Bronchial epithelial cell (primary cell): ENCODE results near the gene CSNK1G1. TPM values are rescaled to one million over a fixed set of nuclear protein-coding genes. Genes with fewer than 3 reads are reported as not detected.
"Not testable (repeated sequence)": the region's sequence is repeated elsewhere in the genome, so short reads cannot be mapped to it uniquely, and the experiment has no call there.

Experiments
- DNase-seq: peaks from one replicate; pipeline ENCODE4 v3.0.0-alpha.2; 2010; ENCODE audit warnings: low read depth
- FAIRE-seq: peaks from 2 replicates; lab custom pipeline; 2011; peaks lifted over from hg19 to GRCh38; lab: Jason Lieb, UNC
- H3K27me3 ChIP-seq: 2 replicates; pipeline ENCODE4 v1.5.1; 2011; ENCODE audit warnings: low read length; ENCODE audit not compliant: control insufficient read depth, insufficient read depth
- H3K36me3 ChIP-seq: 2 replicates; pipeline ENCODE4 v1.5.1; 2011; ENCODE audit warnings: low read length; ENCODE audit not compliant: control insufficient read depth, insufficient read depth
- H3K4me3 ChIP-seq: 2 replicates; pipeline ENCODE4 v1.5.1; 2011; ENCODE audit warnings: mild to moderate bottlenecking, low read depth, low read length, control low read depth
- total RNA-seq: library from RNA; depleted of rRNA; stranded (reverse); fragments of >200 nt; gene quantifications from 2 replicates; pipeline ENCODE4 v1.2.1, GENCODE V29; 2014
- TF ChIP-seq, protein P1 (sequence below): IDR thresholded peaks from 2 replicates; pipeline ENCODE4 v1.5.1; 2011; ENCODE audit warnings: mild to moderate bottlenecking, moderate library complexity, low read length, control low read depth, inconsistent platforms; ENCODE audit not compliant: insufficient read depth, severe bottlenecking

Gene CSNK1G1
- total RNA-seq, 1 donor from 2014 or later, result 26.3 TPM

DNA sequence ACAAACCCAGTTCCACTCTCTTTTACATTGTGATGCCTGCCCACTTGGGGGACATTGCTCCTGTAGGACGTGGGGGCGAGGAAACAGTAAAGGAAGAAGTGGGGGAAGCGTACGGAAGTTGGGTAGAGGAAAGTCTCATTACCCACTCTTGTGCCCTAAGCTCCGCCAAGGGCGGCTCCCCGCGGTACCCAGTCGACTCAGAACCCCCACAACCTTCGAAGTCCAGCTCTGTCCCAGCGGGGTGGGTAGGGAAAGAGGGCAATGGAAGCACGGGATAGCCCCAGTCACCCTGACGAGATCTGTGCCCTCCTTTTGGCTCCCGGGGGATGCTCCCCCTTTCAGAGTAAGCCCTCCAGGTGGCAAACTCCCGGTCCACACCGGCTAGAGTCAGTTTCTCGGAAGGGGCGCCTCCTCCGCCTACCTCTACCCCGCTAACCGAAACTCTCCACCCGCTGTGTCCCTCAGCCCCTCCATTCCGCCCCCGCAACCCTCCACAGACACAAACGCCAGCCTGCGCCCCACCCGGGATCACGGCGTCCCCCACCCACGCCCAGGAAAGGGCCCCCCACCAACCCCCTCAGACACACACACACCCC is 527 bp downstream of the CSNK1G1 start:
- Histone ChIP-seq H3K36me3 (no peaks in the 10 kb centered on the region), H3K27me3 (no peaks in the 10 kb centered on the region), H3K4me3 (peak overlapping the region; percentile 72)
- TF ChIP-seq, protein P1, sequence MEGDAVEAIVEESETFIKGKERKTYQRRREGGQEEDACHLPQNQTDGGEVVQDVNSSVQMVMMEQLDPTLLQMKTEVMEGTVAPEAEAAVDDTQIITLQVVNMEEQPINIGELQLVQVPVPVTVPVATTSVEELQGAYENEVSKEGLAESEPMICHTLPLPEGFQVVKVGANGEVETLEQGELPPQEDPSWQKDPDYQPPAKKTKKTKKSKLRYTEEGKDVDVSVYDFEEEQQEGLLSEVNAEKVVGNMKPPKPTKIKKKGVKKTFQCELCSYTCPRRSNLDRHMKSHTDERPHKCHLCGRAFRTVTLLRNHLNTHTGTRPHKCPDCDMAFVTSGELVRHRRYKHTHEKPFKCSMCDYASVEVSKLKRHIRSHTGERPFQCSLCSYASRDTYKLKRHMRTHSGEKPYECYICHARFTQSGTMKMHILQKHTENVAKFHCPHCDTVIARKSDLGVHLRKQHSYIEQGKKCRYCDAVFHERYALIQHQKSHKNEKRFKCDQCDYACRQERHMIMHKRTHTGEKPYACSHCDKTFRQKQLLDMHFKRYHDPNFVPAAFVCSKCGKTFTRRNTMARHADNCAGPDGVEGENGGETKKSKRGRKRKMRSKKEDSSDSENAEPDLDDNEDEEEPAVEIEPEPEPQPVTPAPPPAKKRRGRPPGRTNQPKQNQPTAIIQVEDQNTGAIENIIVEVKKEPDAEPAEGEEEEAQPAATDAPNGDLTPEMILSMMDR, result no peak
- DNase-seq, result no peak
- FAIRE-seq, result no peak

DNA sequence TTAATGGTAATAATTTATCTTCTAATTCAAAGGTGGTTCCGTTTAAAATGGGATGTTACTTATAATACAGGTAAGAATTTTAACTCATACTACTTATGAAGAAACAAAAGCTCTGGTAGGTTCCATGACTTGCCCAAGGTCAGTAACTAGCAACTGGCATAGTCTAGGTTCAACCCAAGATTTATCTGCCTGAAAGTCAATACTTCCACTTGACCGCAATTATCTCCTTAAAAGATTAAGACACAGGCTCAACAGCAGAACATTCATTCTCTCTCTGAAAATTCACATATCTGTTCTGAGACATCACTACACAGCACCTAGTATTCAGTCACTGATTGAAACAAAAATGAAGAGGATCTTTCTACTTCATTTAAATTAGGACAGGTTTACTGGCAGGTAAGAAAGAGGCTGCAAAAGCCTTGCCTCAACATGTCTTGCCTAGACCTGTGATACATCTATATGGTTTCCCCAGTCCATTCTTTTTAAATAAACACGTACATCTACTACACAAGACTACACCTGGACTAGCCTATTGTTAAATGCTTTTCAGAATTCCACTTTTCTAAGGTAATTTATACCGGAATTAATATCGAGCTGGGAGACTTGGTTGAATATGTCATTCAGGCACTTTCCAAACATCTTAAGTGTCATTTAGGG is 1.2 kb downstream of the CSNK1G1 start:
- H3K27me3 ChIP-seq, result no peaks in the 10 kb centered on the region
- no peak for FAIRE-seq

DNA sequence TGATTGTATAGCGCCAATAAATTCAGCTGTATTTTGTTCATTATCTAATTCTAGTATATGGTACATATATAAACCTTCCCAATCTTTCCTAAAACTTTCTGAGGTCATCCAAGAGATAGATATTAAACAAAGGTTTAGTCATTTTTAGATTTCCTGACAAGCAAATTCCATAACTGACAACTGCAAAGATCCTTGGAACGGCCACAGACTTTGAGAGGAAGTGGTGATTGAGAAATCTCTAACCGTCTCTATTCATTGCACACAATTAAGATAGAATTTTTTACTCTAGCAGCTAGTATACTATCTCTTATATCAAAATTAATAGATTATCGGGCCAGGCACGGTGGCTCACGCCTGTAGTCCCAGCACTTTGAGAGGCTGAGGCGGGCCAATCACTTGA is 4.7 kb downstream of the CSNK1G1 start:
- H3K27me3 ChIP-seq, result no peaks in the 10 kb centered on the region
- DNase-seq (no peak), FAIRE-seq (no peak)
- H3K4me3 ChIP-seq, result no peak overlapping the region
- peaks cover 2% of the 10 kb centered on the region for H3K36me3 ChIP-seq
- TF ChIP-seq, protein P1, result no peak

More for the DNA sequence above, 1.2 kb downstream of the CSNK1G1 start:
- peak; percentile 63 for DNase-seq
- Histone ChIP-seq H3K36me3 (no peaks in the 10 kb centered on the region), H3K4me3 (peak overlapping the region; percentile 72)
- TF ChIP-seq, protein P1, result no peak

DNA sequence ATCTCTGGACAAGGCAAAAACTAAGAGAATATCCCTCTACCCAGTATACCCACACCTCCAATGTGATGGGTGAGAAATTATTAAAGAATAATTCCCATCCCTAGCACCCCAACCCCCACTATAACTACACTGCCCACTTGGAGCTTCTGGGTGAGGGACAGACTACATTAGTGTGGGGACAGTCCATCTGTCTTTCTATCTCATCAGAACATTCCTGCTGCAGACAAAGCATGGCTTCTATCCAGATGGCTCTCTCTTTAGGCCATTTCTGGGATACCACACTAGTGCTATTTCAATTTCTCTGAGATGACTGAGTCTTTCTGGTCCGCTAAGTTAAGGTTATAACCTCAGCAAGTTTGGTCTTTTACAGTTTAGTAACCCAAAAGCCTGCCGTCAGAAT is 6.6 kb downstream of the CSNK1G1 start:
- Histone ChIP-seq H3K36me3 (peaks cover 2% of the 10 kb centered on the region), H3K27me3 (no peaks in the 10 kb centered on the region), H3K4me3 (no peak overlapping the region)
- TF ChIP-seq, protein P1, result no peak
- FAIRE-seq (no peak), DNase-seq (no peak)

DNA sequence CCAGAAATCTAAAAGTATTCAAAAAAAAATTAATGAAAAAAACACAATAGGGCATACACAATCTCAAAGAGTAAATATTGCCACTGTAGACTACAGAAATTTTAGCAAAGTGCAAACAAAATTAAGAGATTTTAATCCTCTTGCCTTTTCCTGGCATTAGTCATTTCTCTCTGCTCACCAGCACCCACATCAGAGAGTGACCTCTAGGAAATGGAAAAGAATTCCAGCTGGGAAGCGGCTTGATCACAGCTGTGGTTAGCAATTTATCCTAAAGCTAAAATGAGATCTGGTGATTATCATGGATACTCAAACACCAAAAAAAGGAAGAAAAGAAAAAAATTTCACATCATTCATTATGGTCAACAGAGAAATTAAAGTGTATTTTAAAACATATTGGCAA is 7.5 kb downstream of the CSNK1G1 start:
- DNase-seq, result no peak
- TF ChIP-seq, protein P1, result no peak
- no peaks in the 10 kb centered on the region for H3K27me3 ChIP-seq
- H3K4me3 ChIP-seq, result no peak overlapping the region
- peaks cover 2% of the 10 kb centered on the region for H3K36me3 ChIP-seq
- no peak for FAIRE-seq

DNA sequence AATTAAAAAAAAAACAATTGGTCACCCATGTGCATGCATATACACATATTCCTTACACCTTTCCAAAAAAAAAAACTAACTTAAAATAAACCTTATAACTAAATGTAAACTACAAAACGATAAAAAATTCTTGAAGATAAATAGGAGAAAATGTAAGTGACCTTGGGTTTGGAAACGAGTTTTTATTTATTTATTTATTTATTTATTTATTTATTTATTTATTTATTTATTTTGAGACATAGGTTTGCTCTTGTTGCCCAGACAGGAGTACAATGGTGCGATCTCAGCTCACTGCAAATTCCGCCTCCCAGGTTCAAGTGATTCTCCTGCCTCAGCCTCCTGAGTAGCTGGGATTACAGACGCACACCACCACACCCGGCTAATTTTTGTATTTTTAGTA is 9.7 kb downstream of the CSNK1G1 start:
- FAIRE-seq, DNase-seq, H3K4me3 ChIP-seq, H3K27me3 ChIP-seq, H3K36me3 ChIP-seq: not testable (repeated sequence)
